Keratinocyte (primary cell): ENCODE results near the gene C6orf52.

Experiments
- EZH2 ChIP-seq: IDR thresholded peaks from one replicate; pipeline ENCODE4 v1.6.1; 2012; ENCODE audit warnings: inconsistent platforms, mild to moderate bottlenecking, low read length, moderate library complexity
- TF ChIP-seq, protein P1 (sequence below), 3 experiments: IDR thresholded peaks in 1 of 3; conservative IDR thresholded peaks in 1 of 3; optimal IDR thresholded peaks in 1 of 3; 2 replicates in 2 of 3; 3 replicates in 1 of 3; pipeline versions ENCODE3 to v1.5.1; 2011; ENCODE audit warnings: low read length in 3 of 3, mild to moderate bottlenecking in 3 of 3, moderate library complexity in 2 of 3, control low read depth in 1 of 3, inconsistent platforms in 1 of 3; ENCODE audit not compliant: insufficient read depth in 2 of 3; ENCODE audit errors: extremely low read depth in 1 of 3

DNA sequence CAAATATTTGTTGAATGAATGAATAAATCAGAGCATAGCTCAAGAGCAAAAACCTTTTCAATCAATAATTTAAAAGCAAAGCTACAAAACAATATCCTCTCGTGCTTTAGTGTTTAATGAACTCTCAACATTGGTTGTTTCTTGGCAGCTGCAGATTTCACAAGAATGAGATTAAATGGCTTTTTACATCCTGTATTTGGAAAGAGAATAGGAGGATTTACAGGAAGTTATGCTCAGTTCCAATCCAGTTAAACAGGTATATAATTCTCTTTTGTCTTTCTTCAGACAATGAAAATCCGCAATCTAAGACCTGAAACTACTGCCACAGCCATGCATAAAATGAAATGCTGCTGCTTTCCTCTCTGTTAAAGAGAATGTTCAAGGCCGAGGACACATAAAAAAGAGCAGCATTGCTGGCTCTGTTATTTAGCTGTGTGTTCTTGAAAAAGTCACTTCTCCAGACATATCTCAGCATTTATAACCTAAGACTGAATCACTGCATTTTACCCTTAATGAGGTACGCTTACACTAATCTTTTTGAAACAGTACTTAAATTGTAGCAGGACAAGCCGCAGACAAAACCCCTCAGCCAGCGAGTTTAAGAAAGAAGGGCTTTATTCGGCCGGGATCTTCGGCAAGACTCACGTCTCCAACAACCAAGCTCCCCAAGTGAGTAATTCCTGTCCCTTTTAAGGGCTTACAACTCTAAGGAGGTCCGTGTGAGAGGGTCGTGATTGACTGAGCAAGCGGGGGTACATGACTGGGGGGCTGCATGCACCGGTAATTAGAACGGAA, 3.6 kb downstream of the C6orf52 start:
- no peak for TF ChIP-seq EZH2
- TF ChIP-seq, protein P1, sequence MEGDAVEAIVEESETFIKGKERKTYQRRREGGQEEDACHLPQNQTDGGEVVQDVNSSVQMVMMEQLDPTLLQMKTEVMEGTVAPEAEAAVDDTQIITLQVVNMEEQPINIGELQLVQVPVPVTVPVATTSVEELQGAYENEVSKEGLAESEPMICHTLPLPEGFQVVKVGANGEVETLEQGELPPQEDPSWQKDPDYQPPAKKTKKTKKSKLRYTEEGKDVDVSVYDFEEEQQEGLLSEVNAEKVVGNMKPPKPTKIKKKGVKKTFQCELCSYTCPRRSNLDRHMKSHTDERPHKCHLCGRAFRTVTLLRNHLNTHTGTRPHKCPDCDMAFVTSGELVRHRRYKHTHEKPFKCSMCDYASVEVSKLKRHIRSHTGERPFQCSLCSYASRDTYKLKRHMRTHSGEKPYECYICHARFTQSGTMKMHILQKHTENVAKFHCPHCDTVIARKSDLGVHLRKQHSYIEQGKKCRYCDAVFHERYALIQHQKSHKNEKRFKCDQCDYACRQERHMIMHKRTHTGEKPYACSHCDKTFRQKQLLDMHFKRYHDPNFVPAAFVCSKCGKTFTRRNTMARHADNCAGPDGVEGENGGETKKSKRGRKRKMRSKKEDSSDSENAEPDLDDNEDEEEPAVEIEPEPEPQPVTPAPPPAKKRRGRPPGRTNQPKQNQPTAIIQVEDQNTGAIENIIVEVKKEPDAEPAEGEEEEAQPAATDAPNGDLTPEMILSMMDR (optimal IDR thresholded peaks at IDR 0.05 in 1 of 3, IDR thresholded peaks at IDR 0.05 in 1 of 3, conservative IDR thresholded peaks at IDR 0.05 in 1 of 3; ENCODE audit: extremely low read depth in 1 of 3, insufficient read depth in 2 of 3, low read length in 3 of 3): no peak
